Fibroblast of lung (primary cell): Measurements from ENCODE around the gene GPR157. TPM values are rescaled to one million over a fixed set of nuclear protein-coding genes. Genes with fewer than 3 reads are reported as not detected.

Source experiments
- DNase-seq, 2 donors: peaks; one replicate each; pipeline versions ENCODE4 v3.0.0 to v3.0.0-alpha.2; 2010; ENCODE audit warnings: low read depth in 2 of 2
- H2AFZ ChIP-seq: 2 replicates; pipeline ENCODE4 v1.5.1; 2012; ENCODE audit warnings: low read length, control low read depth, inconsistent platforms
- H3K27ac ChIP-seq: 2 replicates; pipeline ENCODE4 v1.5.1; 2011; ENCODE audit warnings: low read length, control low read depth; ENCODE audit not compliant: insufficient read depth
- H3K27me3 ChIP-seq: 2 replicates; pipeline ENCODE4 v1.5.1; 2011; ENCODE audit warnings: mild to moderate bottlenecking, low read length; ENCODE audit not compliant: control insufficient read depth, insufficient read depth
- H3K36me3 ChIP-seq: 2 replicates; pipeline ENCODE4 v1.5.1; 2011; ENCODE audit warnings: low read length; ENCODE audit not compliant: control insufficient read depth, insufficient read depth
- H3K4me1 ChIP-seq: 2 replicates; pipeline ENCODE4 v1.5.1; 2011; ENCODE audit warnings: low read length; ENCODE audit not compliant: control insufficient read depth, insufficient read depth; ENCODE audit errors: extremely low read depth
- H3K4me2 ChIP-seq: 2 replicates; pipeline ENCODE4 v1.5.1; 2011; ENCODE audit warnings: low read length, control low read depth; ENCODE audit not compliant: insufficient read depth; ENCODE audit errors: extremely low read depth
- H3K4me3 ChIP-seq, 4 experiments: fragments of 200-600 bp in 1 of 4; sonication (generic) in 1 of 4; replicated peaks in 1 of 4; 2 replicates each; pipeline ENCODE4 v1.5.1; 2011 to 2016; ENCODE audit warnings: low read length in 4 of 4, low read depth in 3 of 4, mild to moderate bottlenecking in 3 of 4, control low read depth in 2 of 4, inconsistent platforms in 1 of 4, mixed read lengths in 1 of 4; ENCODE audit not compliant: insufficient read depth in 1 of 4; ENCODE audit errors: control extremely low read depth in 1 of 4
- H3K79me2 ChIP-seq: 2 replicates; pipeline ENCODE4 v1.5.1; 2012; ENCODE audit warnings: mild to moderate bottlenecking, low read length, inconsistent platforms; ENCODE audit not compliant: control insufficient read depth, insufficient read depth
- H3K9ac ChIP-seq: 2 replicates; pipeline ENCODE4 v1.5.1; 2011; ENCODE audit warnings: mild to moderate bottlenecking, low read length, control low read depth; ENCODE audit not compliant: insufficient read depth
- H3K9me3 ChIP-seq: 2 replicates; pipeline ENCODE4 v1.5.1; 2012; ENCODE audit warnings: low read depth, low read length; ENCODE audit not compliant: control insufficient read depth, insufficient read depth
- H4K20me1 ChIP-seq: 2 replicates; pipeline ENCODE4 v1.5.1; 2011; ENCODE audit warnings: low read length; ENCODE audit not compliant: control insufficient read depth, insufficient read depth; ENCODE audit errors: extremely low read depth
- EZH2 ChIP-seq: IDR thresholded peaks from 2 replicates; pipeline ENCODE4 v1.5.1; 2012; ENCODE audit warnings: low read length, control low read depth, mild to moderate bottlenecking; ENCODE audit errors: missing control alignments
- polyA plus RNA-seq, 2 donors: library from polyadenylated mRNA; depleted of rRNA in 1 of 2; stranded (reverse) in 1 of 2; unstranded in 1 of 2; fragments of >200 nt; gene quantifications; 2 replicates each; pipeline ENCODE4 v1.2.1, GENCODE V29; 2011 to 2012; ENCODE audit warnings: missing spikeins in 1 of 2
- total RNA-seq: library from RNA; depleted of rRNA; stranded (reverse); fragments of >200 nt; gene quantifications from 2 replicates; pipeline ENCODE4 v1.2.1, GENCODE V29; 2014
- TF ChIP-seq, protein P1 (sequence below), 2 donors: IDR thresholded peaks in 1 of 2; conservative IDR thresholded peaks in 1 of 2; 1 replicate in 1 of 2; 2 replicates in 1 of 2; pipeline ENCODE4 v1.5.1; 2011 to 2012; ENCODE audit warnings: low read length in 2 of 2, control low read depth in 1 of 2, inconsistent platforms in 1 of 2, low read depth in 1 of 2, mild to moderate bottlenecking in 1 of 2

Gene GPR157
- total and polyA plus RNA-seq, 2 donors (not counting 1 experiment from before 2014, with no cell fraction given), result 0.82 to 3.1 TPM

DNA sequence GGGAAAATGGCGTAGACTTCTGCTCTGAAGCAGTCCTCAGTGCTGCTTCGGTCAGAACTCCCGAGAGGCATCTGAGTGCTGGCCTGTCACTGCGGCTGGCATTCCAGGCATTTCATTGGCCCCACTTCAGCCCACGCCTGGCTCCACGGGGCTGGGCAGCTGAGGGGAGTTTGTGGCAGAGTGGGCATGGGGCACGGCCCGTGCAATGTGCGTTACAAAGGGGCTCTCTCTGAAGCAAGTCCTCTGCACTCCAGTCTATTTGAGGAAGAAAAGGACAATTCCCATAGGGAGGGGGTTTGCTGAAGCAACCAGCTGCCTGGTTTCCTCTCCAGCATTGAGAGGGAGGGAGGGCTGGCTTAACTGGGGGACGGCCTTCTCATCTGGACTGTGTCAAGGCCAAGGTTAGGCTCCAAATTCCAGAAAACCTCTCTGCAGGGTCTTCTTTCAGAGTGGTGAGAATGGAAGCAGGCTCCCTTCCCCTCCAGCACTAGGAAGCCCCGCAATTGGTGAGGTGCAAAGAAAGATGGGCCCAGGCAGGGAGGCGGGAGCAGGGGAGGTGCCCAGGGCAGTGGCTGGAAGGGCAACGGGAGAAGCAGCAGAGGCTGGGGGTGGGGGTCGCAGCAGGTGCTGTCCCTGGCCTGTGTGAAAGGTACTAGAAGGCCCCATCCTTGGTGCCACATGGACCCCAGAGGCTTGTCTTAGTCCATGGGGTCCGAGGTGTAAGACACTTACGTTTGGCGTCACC, 21.1 kb upstream of the GPR157 start:
- Histone ChIP-seq H3K9me3 (no peaks in the 10 kb centered on the region), H3K4me2 (no peak overlapping the region), H3K4me3 (no peak overlapping the region), H3K27me3 (no peaks in the 10 kb centered on the region), H3K36me3 (peaks cover 16% of the 10 kb centered on the region), H3K79me2 (peaks cover 10% of the 10 kb centered on the region), H3K27ac (peak overlapping the region; percentile 58), H3K4me1 (peaks cover 17% of the 10 kb centered on the region), H2AFZ (no peak overlapping the region), H3K9ac (no peak overlapping the region), H4K20me1 (peaks cover 2% of the 10 kb centered on the region)
- TF ChIP-seq, protein P1, sequence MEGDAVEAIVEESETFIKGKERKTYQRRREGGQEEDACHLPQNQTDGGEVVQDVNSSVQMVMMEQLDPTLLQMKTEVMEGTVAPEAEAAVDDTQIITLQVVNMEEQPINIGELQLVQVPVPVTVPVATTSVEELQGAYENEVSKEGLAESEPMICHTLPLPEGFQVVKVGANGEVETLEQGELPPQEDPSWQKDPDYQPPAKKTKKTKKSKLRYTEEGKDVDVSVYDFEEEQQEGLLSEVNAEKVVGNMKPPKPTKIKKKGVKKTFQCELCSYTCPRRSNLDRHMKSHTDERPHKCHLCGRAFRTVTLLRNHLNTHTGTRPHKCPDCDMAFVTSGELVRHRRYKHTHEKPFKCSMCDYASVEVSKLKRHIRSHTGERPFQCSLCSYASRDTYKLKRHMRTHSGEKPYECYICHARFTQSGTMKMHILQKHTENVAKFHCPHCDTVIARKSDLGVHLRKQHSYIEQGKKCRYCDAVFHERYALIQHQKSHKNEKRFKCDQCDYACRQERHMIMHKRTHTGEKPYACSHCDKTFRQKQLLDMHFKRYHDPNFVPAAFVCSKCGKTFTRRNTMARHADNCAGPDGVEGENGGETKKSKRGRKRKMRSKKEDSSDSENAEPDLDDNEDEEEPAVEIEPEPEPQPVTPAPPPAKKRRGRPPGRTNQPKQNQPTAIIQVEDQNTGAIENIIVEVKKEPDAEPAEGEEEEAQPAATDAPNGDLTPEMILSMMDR (conservative IDR thresholded peaks at IDR 0.05 in 1 of 2, IDR thresholded peaks at IDR 0.05 in 1 of 2; ENCODE audit: low read depth in 1 of 2, low read length in 2 of 2), result no peak
- TF ChIP-seq EZH2, result no peak
- peak in 1 of 2 donors; percentile 33 for DNase-seq

DNA sequence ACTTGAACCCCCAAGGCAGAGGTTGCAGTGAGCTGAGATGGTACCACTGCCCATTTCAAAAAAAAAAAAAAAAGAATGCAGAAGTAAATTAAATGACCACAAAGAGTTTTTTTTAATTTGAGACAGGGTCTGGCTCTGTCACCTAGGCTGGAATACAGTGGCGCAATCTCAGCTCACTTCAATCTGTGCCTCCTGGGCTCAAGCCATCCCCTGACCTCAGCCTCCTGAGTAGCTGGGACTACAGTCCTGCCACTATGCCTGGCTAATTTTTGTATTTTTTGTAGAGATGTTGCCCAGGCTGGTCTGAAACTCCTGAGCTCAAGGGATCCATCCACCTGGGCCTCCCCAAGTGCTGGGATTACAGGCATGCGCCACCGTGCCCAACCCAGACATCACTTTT, 20.2 kb upstream of the GPR157 start:
- TF ChIP-seq, protein P1 (conservative IDR thresholded peaks at IDR 0.05 in 1 of 2, IDR thresholded peaks at IDR 0.05 in 1 of 2; ENCODE audit: low read depth in 1 of 2, low read length in 2 of 2), result no peak
- no peak for TF ChIP-seq EZH2
- Histone ChIP-seq H3K27me3 (no peaks in the 10 kb centered on the region), H3K36me3 (peaks cover 16% of the 10 kb centered on the region), H3K4me1 (peaks cover 17% of the 10 kb centered on the region), H3K4me3 (no peak overlapping the region), H3K9ac (no peak overlapping the region), H3K79me2 (peaks cover 8% of the 10 kb centered on the region), H3K4me2 (no peak overlapping the region), H4K20me1 (no peaks in the 10 kb centered on the region), H3K27ac (no peak overlapping the region), H2AFZ (no peak overlapping the region), H3K9me3 (no peaks in the 10 kb centered on the region)
- no peak for DNase-seq

DNA sequence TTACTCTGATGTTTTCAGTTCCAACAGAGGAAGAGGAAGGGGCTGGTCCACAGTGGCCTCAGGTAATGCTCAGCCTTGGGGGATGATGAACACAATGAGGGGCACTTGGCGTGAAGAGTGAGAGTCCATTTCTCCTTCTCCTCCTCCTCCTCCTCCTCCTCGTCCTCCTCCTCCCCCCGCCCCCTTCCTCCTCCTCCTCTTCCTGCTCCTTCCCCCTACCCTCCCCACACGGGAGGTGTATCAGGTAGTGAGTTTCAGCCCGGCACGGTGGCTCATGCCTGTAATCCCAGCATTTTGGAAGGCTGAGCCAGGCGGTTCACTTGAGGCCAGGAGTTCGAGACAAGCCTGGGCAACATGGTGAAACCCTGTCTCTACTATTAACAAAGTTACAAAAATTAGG, 17.3 kb upstream of the GPR157 start:
- Histone ChIP-seq H3K27ac (no peak overlapping the region), H3K4me1 (peaks cover 12% of the 10 kb centered on the region), H3K27me3 (no peaks in the 10 kb centered on the region), H3K36me3 (peaks cover 8% of the 10 kb centered on the region), H4K20me1 (no peaks in the 10 kb centered on the region), H2AFZ (no peak overlapping the region), H3K9me3 (no peaks in the 10 kb centered on the region), H3K79me2 (no peaks in the 10 kb centered on the region), H3K4me3 (no peak overlapping the region), H3K9ac (no peak overlapping the region), H3K4me2 (no peak overlapping the region)
- DNase-seq, result no peak
- TF ChIP-seq EZH2, result no peak
- TF ChIP-seq, protein P1 (conservative IDR thresholded peaks at IDR 0.05 in 1 of 2, IDR thresholded peaks at IDR 0.05 in 1 of 2; ENCODE audit: low read depth in 1 of 2, low read length in 2 of 2), result no peak
